Liver (tissue), 9 donors: ENCODE measurements around the gene CSNK1D. TPM values are rescaled to one million over a fixed set of nuclear protein-coding genes. Genes with fewer than 3 reads are reported as not detected.

ENCODE experiments used
- DNase-seq: peaks from one replicate; pipeline ENCODE4 v3.0.0-alpha.2; 2017; ENCODE audit warnings: low spot score
- H3K27ac ChIP-seq, 2 donors: one replicate each; pipeline ENCODE4 v1.7.0; 2013; ENCODE audit warnings: inconsistent platforms in 2 of 2, low read length in 2 of 2, control low read depth in 1 of 2, low read depth in 1 of 2, mild to moderate bottlenecking in 1 of 2
- H3K27me3 ChIP-seq, 4 donors: one replicate each; pipeline versions ENCODE4 v1.6.1 to v1.7.0; 2013; ENCODE audit warnings: low read length in 3 of 4, inconsistent platforms in 1 of 4, mild to moderate bottlenecking in 1 of 4, moderate library complexity in 1 of 4; ENCODE audit not compliant: control insufficient read depth in 4 of 4, insufficient read depth in 4 of 4
- H3K36me3 ChIP-seq, 4 donors: one replicate each; pipeline versions ENCODE4 v1.6.1 to v1.7.0; 2013; ENCODE audit warnings: low read length in 3 of 4, mild to moderate bottlenecking in 3 of 4, low read depth in 1 of 4, moderate library complexity in 1 of 4; ENCODE audit not compliant: control insufficient read depth in 4 of 4, insufficient read depth in 3 of 4
- H3K4me1 ChIP-seq, 4 donors: one replicate each; pipeline versions ENCODE4 v1.6.1 to v1.7.0; 2013; ENCODE audit warnings: low read length in 3 of 4, mild to moderate bottlenecking in 3 of 4, moderate library complexity in 1 of 4; ENCODE audit not compliant: control insufficient read depth in 4 of 4, insufficient read depth in 4 of 4
- H3K4me3 ChIP-seq, 3 donors: one replicate each; pipeline versions ENCODE4 v1.6.1 to v1.7.0; 2013; ENCODE audit warnings: low read length in 3 of 3, control low read depth in 1 of 3, low read depth in 1 of 3, mild to moderate bottlenecking in 1 of 3
- H3K9ac ChIP-seq, 2 donors: one replicate each; pipeline ENCODE4 v1.7.0; 2013; ENCODE audit warnings: low read length in 2 of 2, mild to moderate bottlenecking in 2 of 2, moderate library complexity in 2 of 2, control low read depth in 1 of 2, low read depth in 1 of 2
- H3K9me3 ChIP-seq, 4 donors: one replicate each; pipeline versions ENCODE4 v1.6.1 to v1.7.0; 2013; ENCODE audit warnings: low read length in 3 of 4; ENCODE audit not compliant: control insufficient read depth in 4 of 4
- EGR1 ChIP-seq, 2 donors: IDR thresholded peaks; 2 replicates each; pipeline ENCODE4 v1.6.1; 2016 to 2018; ENCODE audit warnings: antibody characterized with exemption in 2 of 2, low read depth in 2 of 2
- FOXA1 ChIP-seq: IDR thresholded peaks from 2 replicates; pipeline ENCODE4 v1.6.1; 2016; ENCODE audit warnings: antibody characterized with exemption
- GABPA ChIP-seq, 2 donors: IDR thresholded peaks in 1 of 2; conservative IDR thresholded peaks in 1 of 2; 2 replicates each; pipeline ENCODE4 v1.6.1; 2016; ENCODE audit warnings: antibody characterized with exemption in 2 of 2, mild to moderate bottlenecking in 1 of 2, moderate library complexity in 1 of 2
- HNF4A ChIP-seq, 2 donors: conservative IDR thresholded peaks; 2 replicates each; pipeline ENCODE4 v1.6.1; 2016; ENCODE audit warnings: antibody characterized with exemption in 2 of 2, mild to moderate bottlenecking in 2 of 2
- HNF4G ChIP-seq: IDR thresholded peaks from 2 replicates; pipeline ENCODE4 v1.6.1; 2016; ENCODE audit warnings: antibody characterized with exemption
- SP1 ChIP-seq: IDR thresholded peaks from 2 replicates; pipeline ENCODE4 v1.6.1; 2018; ENCODE audit warnings: antibody characterized with exemption, mild to moderate bottlenecking
- TAF1 ChIP-seq: conservative IDR thresholded peaks from 2 replicates; pipeline ENCODE4 v1.6.1; 2016; ENCODE audit warnings: antibody characterized with exemption, mild to moderate bottlenecking
- YY1 ChIP-seq: IDR thresholded peaks from 2 replicates; pipeline ENCODE4 v1.6.1; 2016; ENCODE audit warnings: antibody characterized with exemption, mild to moderate bottlenecking
- WGBS: extraction: QIAGEN DNeasy Blood & Tissue Kit; methylation state at CpG from one replicate; pipeline ENCODE4 v1.1.7; 2013; 5-methylcytosine and 5-hydroxymethylcytosine counted together
- polyA plus RNA-seq, 2 donors: library from polyadenylated mRNA; stranded (reverse) in 1 of 2; unstranded in 1 of 2; fragments of 200-250 nt in 1 of 2; fragments of >200 nt in 1 of 2; fragmentation: Nextera tagmentation in 1 of 2; extraction: Ambion mirVana in 1 of 2; gene quantifications; one replicate each; pipeline versions ENCODE4 v1.2.1 to v1.2.3, GENCODE V29; 2013 to 2015
- total RNA-seq, 2 donors: library from RNA; depleted of rRNA; stranded (reverse); fragments of >200 nt; gene quantifications; one replicate each; pipeline ENCODE4 v1.2.3, GENCODE V29; 2014
- TF ChIP-seq, protein P1 (sequence below): IDR thresholded peaks from 2 replicates; pipeline ENCODE4 v1.6.1; 2016; ENCODE audit warnings: antibody characterized with exemption, mild to moderate bottlenecking
- donor health status: healthy.
- donor health status: healthy.
- donor health status: healthy.
- donor health status: healthy.
- donor health status: healthy.

Gene CSNK1D
- total and polyA plus RNA-seq, 4 donors, result 22.0 to 49.0 (median 34.2) TPM

- no peak for TF ChIP-seq SP1
- TF ChIP-seq, protein P1, sequence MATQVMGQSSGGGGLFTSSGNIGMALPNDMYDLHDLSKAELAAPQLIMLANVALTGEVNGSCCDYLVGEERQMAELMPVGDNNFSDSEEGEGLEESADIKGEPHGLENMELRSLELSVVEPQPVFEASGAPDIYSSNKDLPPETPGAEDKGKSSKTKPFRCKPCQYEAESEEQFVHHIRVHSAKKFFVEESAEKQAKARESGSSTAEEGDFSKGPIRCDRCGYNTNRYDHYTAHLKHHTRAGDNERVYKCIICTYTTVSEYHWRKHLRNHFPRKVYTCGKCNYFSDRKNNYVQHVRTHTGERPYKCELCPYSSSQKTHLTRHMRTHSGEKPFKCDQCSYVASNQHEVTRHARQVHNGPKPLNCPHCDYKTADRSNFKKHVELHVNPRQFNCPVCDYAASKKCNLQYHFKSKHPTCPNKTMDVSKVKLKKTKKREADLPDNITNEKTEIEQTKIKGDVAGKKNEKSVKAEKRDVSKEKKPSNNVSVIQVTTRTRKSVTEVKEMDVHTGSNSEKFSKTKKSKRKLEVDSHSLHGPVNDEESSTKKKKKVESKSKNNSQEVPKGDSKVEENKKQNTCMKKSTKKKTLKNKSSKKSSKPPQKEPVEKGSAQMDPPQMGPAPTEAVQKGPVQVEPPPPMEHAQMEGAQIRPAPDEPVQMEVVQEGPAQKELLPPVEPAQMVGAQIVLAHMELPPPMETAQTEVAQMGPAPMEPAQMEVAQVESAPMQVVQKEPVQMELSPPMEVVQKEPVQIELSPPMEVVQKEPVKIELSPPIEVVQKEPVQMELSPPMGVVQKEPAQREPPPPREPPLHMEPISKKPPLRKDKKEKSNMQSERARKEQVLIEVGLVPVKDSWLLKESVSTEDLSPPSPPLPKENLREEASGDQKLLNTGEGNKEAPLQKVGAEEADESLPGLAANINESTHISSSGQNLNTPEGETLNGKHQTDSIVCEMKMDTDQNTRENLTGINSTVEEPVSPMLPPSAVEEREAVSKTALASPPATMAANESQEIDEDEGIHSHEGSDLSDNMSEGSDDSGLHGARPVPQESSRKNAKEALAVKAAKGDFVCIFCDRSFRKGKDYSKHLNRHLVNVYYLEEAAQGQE, result no peak
- no peak for TF ChIP-seq HNF4G
- no peak for TF ChIP-seq FOXA1
- no peak for TF ChIP-seq HNF4A (conservative IDR thresholded peaks at IDR 0.05)
- no peak for TF ChIP-seq EGR1 (IDR thresholded peaks at IDR 0.05; ENCODE audit: low read depth in 2 of 2)
- TF ChIP-seq YY1, result no peak
- TF ChIP-seq GABPA (IDR thresholded peaks at IDR 0.05 in 1 of 2, conservative IDR thresholded peaks at IDR 0.05 in 1 of 2), result no peak
- no peaks in the 10 kb centered on the region for H3K36me3 ChIP-seq
- 92% methylated on average over 28 of the region's 28 CpGs for whole genome bisulfite sequencing
- no peak overlapping the region for H3K4me3 ChIP-seq
- H3K27me3 ChIP-seq, result no peaks in the 10 kb centered on the region
- H3K4me1 ChIP-seq, result peaks cover 4 to 23% (median 8%) of the 10 kb centered on the region in 4 donors
- no peak overlapping the region for H3K27ac ChIP-seq
- no peak overlapping the region for H3K9ac ChIP-seq
- H3K9me3 ChIP-seq, result no peaks in the 10 kb centered on the region
- no peak for DNase-seq
These were observed 39.9 kb upstream of the CSNK1D start for GRCh38 chr17:82313195-82314011.

- Histone ChIP-seq H3K4me1 (peaks cover 4 to 23% (median 8%) of the 10 kb centered on the region in 4 donors), H3K9ac (no peak overlapping the region), H3K27me3 (no peaks in the 10 kb centered on the region), H3K4me3 (no peak overlapping the region), H3K9me3 (no peaks in the 10 kb centered on the region), H3K27ac (no peak overlapping the region), H3K36me3 (no peaks in the 10 kb centered on the region)
- DNase-seq, result no peak
- 95% methylated on average over 13 of the region's 13 CpGs for WGBS
- TF ChIP-seq YY1 (no peak), HNF4G (no peak), TAF1 (no peak), HNF4A (conservative IDR thresholded peaks at IDR 0.05) (no peak)
- TF ChIP-seq, protein P1, result no peak
These were observed 38.5 kb upstream of the CSNK1D start for GRCh38 chr17:82311971-82312370.
